ENCODE data around the gene ZNF470. TPM values are rescaled to one million over a fixed set of nuclear protein-coding genes. Genes with fewer than 3 reads are reported as not detected.

Gene ZNF470
- total RNA-seq (2021), result 6.9 and 7.1 TPM in 2 replicates
- long read RNA-seq, full-length matches to known transcripts, result 23 of 37 reads
- long read RNA-seq, partial matches to known transcripts, result 4 of 37 reads
- long read RNA-seq, other reads (novel, unspliced or antisense), result 10 of 37 reads

DNA sequence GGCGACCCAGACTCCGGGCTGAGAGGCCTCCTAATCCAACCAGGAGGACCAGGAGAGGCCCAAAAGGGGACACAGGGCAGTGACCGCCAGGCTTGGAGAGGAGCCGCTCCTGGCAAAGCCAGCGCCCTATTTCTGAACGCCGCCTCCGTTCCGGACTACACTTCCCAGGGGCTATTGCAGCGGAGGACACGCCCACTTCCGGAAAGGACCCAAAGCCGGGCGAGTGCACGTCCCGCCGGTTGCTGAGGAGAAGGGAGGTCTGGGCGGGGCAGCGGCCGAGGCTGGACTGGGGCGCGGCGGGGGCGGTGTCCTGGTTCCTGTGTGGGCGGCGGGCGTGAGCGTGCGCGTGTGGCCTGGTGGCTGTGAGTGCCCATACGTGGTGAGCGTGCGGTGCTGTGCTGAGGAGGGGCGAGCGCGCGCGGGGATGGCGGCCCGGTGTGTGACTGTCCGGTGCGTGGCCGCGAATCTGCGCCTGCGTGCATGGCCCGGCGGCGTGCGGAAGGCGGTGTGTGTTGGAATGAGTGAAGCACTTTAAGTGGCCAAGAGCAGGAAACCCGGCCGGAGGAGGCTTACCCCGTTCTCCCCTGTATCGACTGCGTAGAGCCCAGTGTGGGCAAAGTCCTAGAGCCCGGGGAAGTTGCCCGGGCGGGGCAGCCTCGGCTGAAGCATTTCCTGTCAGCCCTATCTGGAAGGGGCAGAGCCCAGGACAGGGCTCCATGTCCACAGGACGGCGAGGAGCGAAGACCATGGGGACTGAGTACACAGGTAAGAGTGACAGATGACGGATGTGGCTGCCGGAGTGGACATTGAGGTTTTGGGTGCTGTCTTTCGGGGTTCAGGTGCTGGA is at the start of gene ZNF470:
ZNF470 (plus strand) TSS at position 195 of the 847 bp plus-strand sequence. CDS start 2,844 bp downstream, outside the sequence.
- H3K79me1 ChIP-seq (ENCODE audit: insufficient read depth, low read depth, low read length, poor library complexity, severe bottlenecking), result no peaks in the 10 kb centered on the region
- WGBS (ENCODE audit: extremely low coverage, insufficient read length, low lambda C conversion rate), result no CpG with 5 or more reads among the region's 66 CpGs
- H3K9ac ChIP-seq (ENCODE audit: extremely low read depth, insufficient read length, low read length), result peak within 1 kb of the TSS; percentile 74
- H3K27ac ChIP-seq (ENCODE audit: insufficient read length, low read depth, low read length), result no peak within 1 kb of the TSS
- H3K4ac ChIP-seq (ENCODE audit: low read depth, low read length), result no peak within 1 kb of the TSS
- H3K14ac ChIP-seq (ENCODE audit: insufficient read depth, low read length), result peak within 1 kb of the TSS; percentile 84
- no peak within 1 kb of the TSS for H2BK15ac ChIP-seq (ENCODE audit: low read depth, low read length)
- H2AK5ac ChIP-seq (ENCODE audit: insufficient read length, low read length), result no peak within 1 kb of the TSS
- peak within 1 kb of the TSS; percentile 96 for H2AFZ ChIP-seq (ENCODE audit: low read length)
- H2BK12ac ChIP-seq (ENCODE audit: insufficient read length, low read depth, low read length), result no peak within 1 kb of the TSS
- no peak within 1 kb of the TSS for H4K8ac ChIP-seq (replicated peaks; ENCODE audit: insufficient read length, low read depth, low read length)
- no peak within 1 kb of the TSS for H2BK5ac ChIP-seq (ENCODE audit: insufficient read length, low read length)
- H4K20me1 ChIP-seq (ENCODE audit: control insufficient read depth, insufficient read depth, insufficient read length), result no peaks in the 10 kb centered on the region
- peak; percentile 93 for DNase-seq
- no peak within 1 kb of the TSS for H4K91ac ChIP-seq (ENCODE audit: insufficient read length, low read depth, low read length)
- H3K4me2 ChIP-seq (ENCODE audit: insufficient read depth, insufficient read length, low read length), result peak within 1 kb of the TSS; percentile 93
- no peak within 1 kb of the TSS for H4K5ac ChIP-seq (ENCODE audit: insufficient read length, low read depth, low read length)
- Mint-ChIP-seq H3K36me3 (ENCODE audit: insufficient read depth in 1 of 3, low read depth in 3 of 3) (peaks cover 44 to 67% (median 66%) of the 10 kb centered on the region in 3 experiments), H3K27me3 (ENCODE audit: low read depth) (no peaks in the 10 kb centered on the region; the same call in 1 of the 2 replicates), H3K9me3 (peaks cover 72 to 75% of the 10 kb centered on the region in 2 experiments), H3K27ac (peak within 1 kb of the TSS; percentile 44 to 95 (median 87); a peak in 3 of 7 replicates), H3K4me1 (peaks cover 5 to 7% of the 10 kb centered on the region in 2 experiments; a peak in 3 of 4 replicates), H3K4me3 (peak within 1 kb of the TSS; percentile 98)
- no peaks in the 10 kb centered on the region for H3K27me3 ChIP-seq (ENCODE audit: insufficient read depth, low read length)
- peak within 1 kb of the TSS; percentile 88 for H3K18ac ChIP-seq (ENCODE audit: insufficient read length, low read depth, low read length)
- H3K4me1 ChIP-seq (ENCODE audit: insufficient read depth, low read length), result peaks cover 4% of the 10 kb centered on the region; the same call in 1 of the 2 replicates
- no peak within 1 kb of the TSS for H2BK120ac ChIP-seq (ENCODE audit: low read depth, low read length, poor library complexity, severe bottlenecking)
- peaks cover 50% of the 10 kb centered on the region for H3K9me3 ChIP-seq (ENCODE audit: control insufficient read depth, low read depth, low read length)
- H3K79me2 ChIP-seq (ENCODE audit: insufficient read depth, low read length), result no peaks in the 10 kb centered on the region
- no peak within 1 kb of the TSS for H2BK20ac ChIP-seq (ENCODE audit: low read depth, low read length, poor library complexity, severe bottlenecking)
- no peak within 1 kb of the TSS for H3T11ph ChIP-seq (ENCODE audit: low read length)
- H3K56ac ChIP-seq (ENCODE audit: insufficient read length, low read depth, low read length), result no peak within 1 kb of the TSS
- peaks cover 3% of the 10 kb centered on the region for H3K23me2 ChIP-seq (ENCODE audit: insufficient read length, low read depth, low read length, poor library complexity, severe bottlenecking)
- TF ChIP-seq, protein P1, sequence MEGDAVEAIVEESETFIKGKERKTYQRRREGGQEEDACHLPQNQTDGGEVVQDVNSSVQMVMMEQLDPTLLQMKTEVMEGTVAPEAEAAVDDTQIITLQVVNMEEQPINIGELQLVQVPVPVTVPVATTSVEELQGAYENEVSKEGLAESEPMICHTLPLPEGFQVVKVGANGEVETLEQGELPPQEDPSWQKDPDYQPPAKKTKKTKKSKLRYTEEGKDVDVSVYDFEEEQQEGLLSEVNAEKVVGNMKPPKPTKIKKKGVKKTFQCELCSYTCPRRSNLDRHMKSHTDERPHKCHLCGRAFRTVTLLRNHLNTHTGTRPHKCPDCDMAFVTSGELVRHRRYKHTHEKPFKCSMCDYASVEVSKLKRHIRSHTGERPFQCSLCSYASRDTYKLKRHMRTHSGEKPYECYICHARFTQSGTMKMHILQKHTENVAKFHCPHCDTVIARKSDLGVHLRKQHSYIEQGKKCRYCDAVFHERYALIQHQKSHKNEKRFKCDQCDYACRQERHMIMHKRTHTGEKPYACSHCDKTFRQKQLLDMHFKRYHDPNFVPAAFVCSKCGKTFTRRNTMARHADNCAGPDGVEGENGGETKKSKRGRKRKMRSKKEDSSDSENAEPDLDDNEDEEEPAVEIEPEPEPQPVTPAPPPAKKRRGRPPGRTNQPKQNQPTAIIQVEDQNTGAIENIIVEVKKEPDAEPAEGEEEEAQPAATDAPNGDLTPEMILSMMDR (conservative IDR thresholded peaks at IDR 0.05), result no peak
- H3K23ac ChIP-seq (ENCODE audit: insufficient read length, low read depth, low read length), result no peak within 1 kb of the TSS

All from H9 (cell line).